AG08395 (cell line): Measurements from ENCODE around the gene DGKQ.

Source experiments
- DNase-seq: peaks from one replicate; pipeline ENCODE4 v3.0.0; 2012; ENCODE audit warnings: mixed read lengths, low spot score

The DGKQ gene

DNA sequence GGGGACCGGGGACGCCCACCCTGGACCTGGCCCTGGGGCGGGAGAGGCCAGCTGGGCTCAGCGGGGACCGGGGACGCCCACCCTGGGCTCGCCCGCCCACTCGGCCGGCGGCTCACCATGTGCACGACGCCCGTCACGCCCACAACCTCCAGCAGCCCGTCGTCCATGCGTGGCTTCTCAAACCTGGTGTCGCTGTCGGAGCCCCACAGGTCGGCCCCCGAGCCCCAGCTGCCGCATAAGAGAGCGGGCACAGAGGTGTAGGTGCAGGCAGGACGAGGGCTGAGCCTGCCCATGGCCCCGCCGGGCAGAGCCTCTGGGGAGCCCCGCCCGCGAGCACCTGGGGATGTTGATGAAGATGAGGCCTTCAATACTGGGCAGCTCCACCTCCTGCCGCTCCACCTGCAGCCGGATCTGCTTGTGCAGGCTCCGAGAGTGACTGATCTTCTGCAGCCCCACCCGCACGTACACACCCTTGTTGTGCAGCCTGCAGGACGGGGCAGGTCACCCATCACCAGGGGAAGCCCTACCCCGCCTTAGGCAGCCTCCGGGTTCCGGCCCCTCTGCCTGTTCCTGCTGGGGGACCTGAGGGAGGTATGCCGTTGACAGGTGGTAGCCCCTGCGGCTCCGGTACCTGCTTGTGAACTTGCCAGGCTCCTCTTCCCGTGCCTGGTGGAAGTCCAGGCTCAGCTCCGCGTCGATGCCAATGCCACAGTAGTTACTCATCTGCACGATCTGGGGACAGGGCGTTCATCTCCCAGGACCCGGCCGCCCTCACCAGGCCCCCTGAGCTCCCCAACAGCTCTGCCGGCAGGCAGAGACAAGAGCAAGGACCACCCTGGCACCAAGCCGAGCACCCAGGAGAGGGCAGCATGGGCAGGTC, 11.8 kb downstream of the DGKQ start:
- DNase-seq: no peak

DNA sequence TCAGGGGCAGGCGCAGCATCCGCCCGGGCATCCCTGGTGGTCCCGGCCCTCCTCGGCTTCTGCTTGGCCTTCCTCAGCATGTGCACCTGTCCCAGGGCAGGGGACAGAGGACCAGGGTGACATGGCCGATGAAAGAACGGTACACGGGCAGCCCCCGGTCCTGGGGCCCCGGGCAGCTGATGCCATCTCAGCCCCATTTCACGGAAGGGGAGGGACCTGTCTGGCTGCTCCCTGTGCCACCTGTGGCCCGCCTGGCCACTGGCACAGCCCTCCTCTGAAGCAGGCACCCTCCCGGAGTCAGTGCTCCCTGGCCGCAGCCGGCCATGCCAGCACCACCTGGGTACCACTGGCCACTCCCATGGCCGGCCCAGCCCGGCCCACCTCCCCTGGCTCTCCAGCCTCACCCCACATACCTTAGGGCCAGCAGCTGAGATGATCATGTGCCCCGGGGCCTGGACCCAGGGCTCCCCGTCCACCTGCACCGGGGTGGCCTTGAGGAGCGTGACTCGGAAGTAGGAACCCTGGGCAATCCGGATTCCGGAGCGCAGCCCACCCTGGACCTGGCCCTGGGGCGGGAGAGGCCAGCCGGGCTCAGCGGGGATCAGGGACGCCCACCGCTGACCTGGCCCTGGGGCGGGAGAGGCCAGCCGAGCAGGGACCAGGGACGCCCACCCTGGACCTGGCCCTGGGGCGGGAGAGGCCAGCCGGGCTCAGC, 12.6 kb downstream of the DGKQ start:
- DNase-seq: no peak

- no peak for DNase-seq
Observed at GRCh38 chr4:960140-960635, 13.2 kb downstream of the DGKQ start.

DNA sequence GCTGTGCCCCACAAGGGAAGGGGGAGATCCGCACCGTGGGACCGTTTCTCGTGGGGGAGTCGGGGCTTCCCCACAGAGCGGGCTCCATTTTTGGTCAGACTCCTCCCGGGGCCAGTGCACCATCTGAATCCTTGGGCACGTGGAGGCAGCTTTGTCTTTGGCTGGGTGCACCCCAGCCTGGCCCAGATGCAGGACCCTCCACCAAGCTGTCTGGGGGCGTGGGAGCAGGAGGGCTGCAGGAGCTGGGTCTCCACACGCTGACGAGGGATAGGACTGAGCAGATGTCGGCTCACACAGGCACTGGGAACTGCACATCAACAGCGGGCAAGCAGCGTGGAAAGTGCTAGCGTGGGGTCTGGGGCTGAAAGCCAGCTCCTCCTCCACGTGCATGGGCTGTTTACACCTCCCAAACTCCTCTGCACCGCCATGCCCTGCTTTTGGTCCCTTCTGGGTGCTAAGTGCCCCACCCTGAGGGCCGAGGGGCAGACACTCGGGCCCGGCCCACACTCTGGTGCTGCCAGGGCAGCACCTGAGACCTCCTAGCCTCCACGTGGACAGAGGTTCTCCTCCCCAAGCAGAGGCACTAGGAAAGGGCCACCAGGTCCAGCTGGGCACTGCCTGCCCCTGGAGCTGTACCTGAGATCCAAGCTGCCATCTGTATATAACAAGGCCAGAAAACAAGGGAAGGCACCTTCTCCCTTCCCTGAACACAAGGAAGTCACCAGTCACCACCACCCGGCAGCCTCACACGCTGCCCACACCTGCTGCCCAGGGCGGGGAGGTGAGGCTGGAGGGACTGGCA, 13.8 kb downstream of the DGKQ start:
- no peak for DNase-seq

DNA sequence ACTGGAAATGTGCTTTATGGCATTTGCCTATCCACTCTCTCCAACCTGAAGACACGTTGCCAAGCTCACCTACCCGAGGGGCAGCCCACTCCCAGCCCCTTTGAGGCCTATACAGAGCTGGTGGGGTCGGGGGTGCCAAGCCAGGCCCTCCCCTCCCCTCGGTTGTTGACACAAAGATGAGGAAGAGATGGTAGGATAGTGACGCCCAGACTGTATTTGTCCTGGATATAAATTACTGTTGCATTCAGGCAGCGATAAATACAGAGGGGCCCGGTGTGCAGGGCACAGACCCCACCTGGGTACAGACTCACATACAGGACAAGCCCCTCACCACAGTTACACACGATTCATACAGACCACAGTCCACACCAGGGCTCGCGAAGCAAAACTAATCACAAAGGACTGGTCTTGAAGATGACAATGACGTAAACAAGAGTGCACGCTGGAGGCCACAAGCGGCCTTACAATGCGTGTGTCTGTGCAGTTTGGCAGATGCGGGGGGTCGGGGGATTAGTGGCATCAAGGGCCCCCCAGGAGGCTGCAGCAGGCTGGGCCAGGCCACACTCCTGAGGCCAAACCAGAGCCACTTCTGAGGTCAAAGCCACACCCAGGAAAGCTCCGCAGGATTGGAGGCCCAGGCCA, 14.6 kb downstream of the DGKQ start:
- DNase-seq: no peak

GRCh38 chr4:958314-958665, 15.1 kb downstream of the DGKQ start:
- no peak for DNase-seq

DNA sequence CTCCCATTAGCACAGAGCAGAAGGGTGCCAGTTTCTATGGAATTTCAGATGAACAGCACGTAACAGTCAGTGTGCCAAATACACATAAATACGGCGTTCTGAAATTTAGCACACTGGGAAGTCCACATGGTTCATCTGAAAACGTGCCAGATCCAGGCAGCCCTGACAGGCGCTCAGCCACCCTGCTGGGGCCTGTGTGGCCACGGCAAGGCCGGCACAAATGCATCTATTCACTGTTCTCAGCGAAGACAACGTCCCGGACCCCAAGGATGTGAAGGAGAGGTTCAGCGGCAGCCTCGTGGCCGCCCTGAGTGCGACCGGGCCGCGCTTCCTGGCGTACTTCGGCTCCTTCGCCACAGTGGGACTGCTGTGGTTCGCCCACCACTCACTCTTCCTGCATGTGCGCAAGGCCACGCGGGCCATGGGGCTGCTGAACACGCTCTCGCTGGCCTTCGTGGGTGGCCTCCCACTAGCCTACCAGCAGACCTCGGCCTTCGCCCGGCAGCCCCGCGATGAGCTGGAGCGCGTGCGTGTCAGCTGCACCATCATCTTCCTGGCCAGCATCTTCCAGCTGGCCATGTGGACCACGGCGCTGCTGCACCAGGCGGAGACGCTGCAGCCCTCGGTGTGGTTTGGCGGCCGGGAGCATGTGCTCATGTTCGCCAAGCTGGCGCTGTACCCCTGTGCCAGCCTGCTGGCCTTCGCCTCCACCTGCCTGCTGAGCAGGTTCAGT, 15.6 kb downstream of the DGKQ start:
- no peak for DNase-seq

DNA sequence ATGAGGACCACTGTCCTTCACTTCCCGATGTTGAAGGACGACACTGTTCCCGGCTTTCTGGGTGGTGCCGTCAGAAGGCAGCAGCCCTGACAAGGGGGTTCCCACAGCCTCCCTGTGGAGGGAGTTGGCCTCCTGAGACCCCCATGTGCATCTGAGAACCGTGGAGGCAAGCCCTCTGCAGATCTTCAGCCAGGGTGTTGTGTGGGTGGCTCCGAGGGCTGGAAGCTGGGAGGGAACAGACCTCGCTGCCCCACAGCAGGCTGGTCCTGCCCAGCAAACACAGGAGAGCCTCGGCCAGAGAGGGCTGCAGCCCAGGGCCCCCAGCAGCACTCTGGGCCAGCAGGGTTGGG, 16.2 kb downstream of the DGKQ start:
- DNase-seq: no peak

DNA sequence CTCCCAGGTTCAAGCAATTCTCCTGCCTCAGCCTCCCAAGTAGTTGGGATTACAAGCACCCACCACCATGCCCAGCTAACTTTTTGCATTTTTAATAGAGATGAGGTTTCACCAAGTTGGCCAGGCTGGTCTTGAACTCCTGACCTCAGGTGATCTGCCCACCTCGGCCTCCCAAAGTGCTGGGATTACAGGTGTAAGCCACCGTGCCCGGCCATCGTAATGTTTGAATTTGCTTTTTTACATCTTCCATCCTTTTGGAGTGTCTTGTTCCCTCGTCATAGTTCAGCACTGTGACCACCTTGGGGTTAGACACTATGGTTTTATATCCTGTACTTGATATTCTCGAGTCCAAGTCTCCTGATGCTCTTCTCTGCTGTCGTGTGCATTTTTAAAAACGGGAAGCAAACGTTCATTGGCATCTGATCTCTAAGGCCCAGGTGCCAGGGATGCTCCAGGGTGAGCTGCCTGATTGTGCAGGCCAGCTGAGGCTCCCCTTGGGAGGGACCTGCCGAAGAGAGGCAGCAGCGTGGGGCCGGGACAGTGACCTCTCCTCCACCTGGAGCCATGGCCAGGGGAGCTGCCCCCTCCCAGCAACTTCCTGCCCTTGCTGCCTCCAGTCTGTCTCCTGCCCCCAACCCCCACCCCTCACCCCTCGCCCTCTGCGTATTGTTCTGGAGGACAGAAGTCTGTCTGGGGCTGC, 16.7 kb downstream of the DGKQ start:
- no peak for DNase-seq

- DNase-seq: no peak
Observed at GRCh38 chr4:955931-956381, 17.4 kb downstream of the DGKQ start.

GRCh38 chr4:955161-955921, 18.0 kb downstream of the DGKQ start:
- no peak for DNase-seq

- DNase-seq: no peak
Observed at GRCh38 chr4:954211-955020, 19.0 kb downstream of the DGKQ start.

- DNase-seq: no peak
Observed at GRCh38 chr4:953574-953915, 19.8 kb downstream of the DGKQ start.

GRCh38 chr4:952881-953573, 20.3 kb downstream of the DGKQ start:
- no peak for DNase-seq

GRCh38 chr4:951594-952468, 21.5 kb downstream of the DGKQ start:
- no peak for DNase-seq

GRCh38 chr4:951186-951585, 22.2 kb downstream of the DGKQ start:
- no peak for DNase-seq
